ENCODE results near the gene KCNG2.

Gene KCNG2

GRCh38 chr18:79932907-79933306 lies 135.2 kb downstream of the KCNG2 start:
- no peaks in the 10 kb centered on the region for H3K27me3 ChIP-seq
- peaks cover 31% of the 10 kb centered on the region for H3K36me3 ChIP-seq
- no peak for TF ChIP-seq CTCF (IDR thresholded peaks at IDR 0.05)
- H3K27ac ChIP-seq: no peak overlapping the region
- peaks cover 22% of the 10 kb centered on the region for H3K9me3 ChIP-seq
- H3K4me3 ChIP-seq (ENCODE audit: low read depth in 1 of 2, low read length in 1 of 2): no peak overlapping the region
- H3K4me1 ChIP-seq (ENCODE audit: control insufficient read depth in 1 of 2, insufficient read depth in 1 of 2, low read depth in 1 of 2, low read length in 1 of 2): no peaks in the 10 kb centered on the region

- H3K27ac ChIP-seq: no peak overlapping the region
- no peaks in the 10 kb centered on the region for H3K4me1 ChIP-seq (ENCODE audit: control insufficient read depth in 1 of 2, insufficient read depth in 1 of 2, low read depth in 1 of 2, low read length in 1 of 2)
- H3K36me3 ChIP-seq: peaks cover 28% of the 10 kb centered on the region
- no peak overlapping the region for H3K4me3 ChIP-seq (ENCODE audit: low read depth in 1 of 2, low read length in 1 of 2)
- peaks cover 17% of the 10 kb centered on the region for H3K9me3 ChIP-seq
- no peak for TF ChIP-seq CTCF (IDR thresholded peaks at IDR 0.05)
- H3K27me3 ChIP-seq: no peaks in the 10 kb centered on the region
These were observed 136.0 kb downstream of the KCNG2 start for GRCh38 chr18:79933765-79934164.

- no peak overlapping the region for H3K4me3 ChIP-seq (ENCODE audit: low read depth in 1 of 2, low read length in 1 of 2)
- H3K27me3 ChIP-seq: no peaks in the 10 kb centered on the region
- H3K27ac ChIP-seq: no peak overlapping the region
- H3K4me1 ChIP-seq (ENCODE audit: control insufficient read depth in 1 of 2, insufficient read depth in 1 of 2, low read depth in 1 of 2, low read length in 1 of 2): no peaks in the 10 kb centered on the region
- TF ChIP-seq CTCF (IDR thresholded peaks at IDR 0.05): no peak
- H3K9me3 ChIP-seq: peaks cover 10% of the 10 kb centered on the region
- H3K36me3 ChIP-seq: peaks cover 24% of the 10 kb centered on the region
These were observed 136.8 kb downstream of the KCNG2 start for GRCh38 chr18:79934311-79935097.

- no peak for TF ChIP-seq CTCF (IDR thresholded peaks at IDR 0.05)
- H3K27me3 ChIP-seq: no peaks in the 10 kb centered on the region
- H3K4me1 ChIP-seq (ENCODE audit: control insufficient read depth in 1 of 2, insufficient read depth in 1 of 2, low read depth in 1 of 2, low read length in 1 of 2): no peaks in the 10 kb centered on the region
- no peak overlapping the region for H3K4me3 ChIP-seq (ENCODE audit: low read depth in 1 of 2, low read length in 1 of 2)
- H3K36me3 ChIP-seq: peaks cover 30% of the 10 kb centered on the region
- no peak overlapping the region for H3K27ac ChIP-seq
- peaks cover 10% of the 10 kb centered on the region for H3K9me3 ChIP-seq
These were observed 137.4 kb downstream of the KCNG2 start for GRCh38 chr18:79935098-79935480.

GRCh38 chr18:79935499-79935898 lies 137.8 kb downstream of the KCNG2 start:
- no peak overlapping the region for H3K4me3 ChIP-seq (ENCODE audit: low read depth in 1 of 2, low read length in 1 of 2)
- no peak for TF ChIP-seq CTCF (IDR thresholded peaks at IDR 0.05)
- no peak overlapping the region for H3K27ac ChIP-seq
- H3K4me1 ChIP-seq (ENCODE audit: control insufficient read depth in 1 of 2, insufficient read depth in 1 of 2, low read depth in 1 of 2, low read length in 1 of 2): no peaks in the 10 kb centered on the region
- H3K36me3 ChIP-seq: peaks cover 33% of the 10 kb centered on the region
- no peaks in the 10 kb centered on the region for H3K27me3 ChIP-seq
- H3K9me3 ChIP-seq: peaks cover 8% of the 10 kb centered on the region

All from neutrophil (primary cell).